Measurements from ENCODE around the gene KRTAP10-6. TPM values are rescaled to one million over a fixed set of nuclear protein-coding genes. Genes with fewer than 3 reads are reported as not detected.
A peak's percentile ranks its signal among the peaks of the same experiment; 100 is the strongest.
"Not testable (repeated sequence)": the region's sequence is repeated elsewhere in the genome, so short reads cannot be mapped to it uniquely, and the experiment has no call there.

KRTAP10-6 gene
- total RNA-seq, 6 experiments from 2014 or later, result not detected

- Mint-ChIP-seq H3K4me1 (ENCODE audit: low read depth) (no peaks in the 10 kb centered on the region; the same call in 1 of the 2 replicates), H3K27ac (no peak overlapping the region), H3K27me3 (ENCODE audit: insufficient read depth) (peaks cover 13% of the 10 kb centered on the region), H3K4me3 (no peak overlapping the region), H3K36me3 (ENCODE audit: low read depth) (no peaks in the 10 kb centered on the region), H3K9me3 (peaks cover 11% of the 10 kb centered on the region)
- no peak for TF ChIP-seq CTCF (IDR thresholded peaks at IDR 0.05)
- DNase-seq, result no peak
Measured at GRCh38 chr21:44603109-44603875, 11.0 kb upstream of the KRTAP10-6 start.

GRCh38 chr21:44602463-44602850 lies 10.2 kb upstream of the KRTAP10-6 start:
- no peak for DNase-seq
- Mint-ChIP-seq H3K4me3 (no peak overlapping the region), H3K9me3 (peaks cover 7% of the 10 kb centered on the region), H3K27ac (no peak overlapping the region), H3K27me3 (ENCODE audit: insufficient read depth) (peaks cover 13% of the 10 kb centered on the region), H3K4me1 (ENCODE audit: low read depth) (no peaks in the 10 kb centered on the region; the same call in 1 of the 2 replicates), H3K36me3 (ENCODE audit: low read depth) (no peaks in the 10 kb centered on the region)
- TF ChIP-seq CTCF (IDR thresholded peaks at IDR 0.05), result no peak

- Mint-ChIP-seq H3K27me3 (ENCODE audit: insufficient read depth) (peaks cover 13% of the 10 kb centered on the region), H3K4me1 (ENCODE audit: low read depth) (no peaks in the 10 kb centered on the region; the same call in 1 of the 2 replicates)
Measured at GRCh38 chr21:44601596-44602462, 9.5 kb upstream of the KRTAP10-6 start.

GRCh38 chr21:44601091-44601490 lies 8.8 kb upstream of the KRTAP10-6 start:
- H3K27me3 Mint-ChIP-seq (ENCODE audit: insufficient read depth), result peaks cover 15% of the 10 kb centered on the region
- DNase-seq, result not testable (repeated sequence)

More at GRCh38 chr21:44601596-44602462, 9.5 kb upstream of the KRTAP10-6 start:
- TF ChIP-seq CTCF (IDR thresholded peaks at IDR 0.05), result no peak
- no peak overlapping the region for H3K27ac Mint-ChIP-seq
- no peak overlapping the region for H3K4me3 Mint-ChIP-seq
- no peak for DNase-seq
- peaks cover 4% of the 10 kb centered on the region for H3K9me3 Mint-ChIP-seq
- no peaks in the 10 kb centered on the region for H3K36me3 Mint-ChIP-seq (ENCODE audit: low read depth)

GRCh38 chr21:44600118-44600978 lies 8.0 kb upstream of the KRTAP10-6 start, which contains the start of gene KRTAP10-7:
KRTAP10-7 (plus strand) TSS chr21:44600597; CDS start chr21:44600622, 25 bp downstream.
- H3K4me1 Mint-ChIP-seq (ENCODE audit: low read depth); DNase-seq; H3K9me3 Mint-ChIP-seq; H3K36me3 Mint-ChIP-seq (ENCODE audit: low read depth); H3K4me3 Mint-ChIP-seq; H3K27ac Mint-ChIP-seq: not testable (repeated sequence)
- H3K27me3 Mint-ChIP-seq (ENCODE audit: insufficient read depth), result peaks cover 17% of the 10 kb centered on the region

More at GRCh38 chr21:44601091-44601490, 8.8 kb upstream of the KRTAP10-6 start:
- peak; percentile 5; the same call in 1 of the 2 replicates for TF ChIP-seq CTCF (IDR thresholded peaks at IDR 0.05)
- H3K36me3 Mint-ChIP-seq (ENCODE audit: low read depth); H3K9me3 Mint-ChIP-seq; H3K4me1 Mint-ChIP-seq (ENCODE audit: low read depth); H3K4me3 Mint-ChIP-seq; H3K27ac Mint-ChIP-seq: not testable (repeated sequence)
